GM19351 (cell line): ENCODE data around the gene SLC25A19.

ENCODE experiments used
- ATAC-seq: cut with Tn5 transposase; IDR thresholded peaks from one replicate; pipeline ENCODE4 v1.9.1; 2021; ENCODE audit warnings: mild to moderate bottlenecking, moderate library complexity; ENCODE audit not compliant: unreplicated experiment

Gene SLC25A19

DNA sequence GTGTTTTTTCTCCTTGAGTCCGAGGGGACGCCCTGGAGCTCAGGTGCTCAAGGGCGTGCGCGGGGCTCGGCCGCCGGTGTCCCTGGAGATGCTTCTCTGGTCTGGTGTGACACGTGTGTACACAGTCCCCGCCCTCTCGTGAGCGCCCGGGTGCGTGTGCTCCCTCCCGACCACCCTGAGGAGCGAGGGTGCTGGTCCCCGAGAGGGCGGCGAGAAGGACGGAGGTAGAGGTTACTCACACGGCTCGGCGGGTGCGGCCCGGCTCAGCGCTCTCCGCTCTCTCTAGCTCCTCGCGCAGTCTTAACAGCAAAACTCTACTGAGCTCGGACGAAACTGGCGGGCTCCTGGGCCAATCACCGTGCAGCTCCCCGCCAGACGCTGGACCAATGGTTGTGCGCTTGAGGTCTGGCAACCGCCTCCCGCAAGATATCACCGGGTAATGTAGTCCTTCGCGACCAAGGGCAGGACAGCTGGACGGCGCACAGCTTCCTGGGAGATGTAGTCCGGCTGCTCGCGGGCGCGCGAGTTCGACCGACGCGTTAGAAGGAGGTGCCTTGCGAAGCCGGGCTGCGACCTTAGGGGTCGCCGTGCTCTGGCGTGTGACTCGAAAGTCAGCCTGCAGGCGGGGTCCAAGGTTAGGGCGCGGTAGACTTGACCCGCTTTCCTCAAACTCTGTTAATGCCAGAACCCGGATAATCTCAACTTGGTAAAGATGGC lies at the start of gene SLC25A19:
Gene SLC25A19, minus strand, starts transcription at position 319 of the 717 bp plus-strand sequence. CDS start 2,669 bp downstream, outside the sequence.
- peak; percentile 83 for ATAC-seq

DNA sequence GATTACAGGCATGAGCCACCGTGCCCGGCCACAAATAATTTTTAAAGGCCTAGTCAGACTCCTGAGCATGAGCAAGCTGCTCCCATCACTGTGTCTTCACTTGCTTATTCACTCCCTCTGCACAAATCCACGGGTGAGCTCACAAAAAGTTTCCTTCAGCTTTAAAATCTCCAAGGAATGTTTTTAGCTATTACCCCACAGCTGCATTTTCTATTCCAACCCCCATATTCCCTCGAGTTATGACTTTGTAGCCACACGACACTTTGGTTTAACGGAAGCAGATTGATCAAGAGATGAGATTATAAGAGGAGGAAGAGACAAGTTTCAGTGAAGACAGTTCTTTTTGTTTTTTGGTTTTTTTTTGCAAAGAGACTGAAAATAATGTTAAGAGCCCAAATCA lies 49.1 kb upstream of the SLC25A19 start:
- ATAC-seq = no peak

DNA sequence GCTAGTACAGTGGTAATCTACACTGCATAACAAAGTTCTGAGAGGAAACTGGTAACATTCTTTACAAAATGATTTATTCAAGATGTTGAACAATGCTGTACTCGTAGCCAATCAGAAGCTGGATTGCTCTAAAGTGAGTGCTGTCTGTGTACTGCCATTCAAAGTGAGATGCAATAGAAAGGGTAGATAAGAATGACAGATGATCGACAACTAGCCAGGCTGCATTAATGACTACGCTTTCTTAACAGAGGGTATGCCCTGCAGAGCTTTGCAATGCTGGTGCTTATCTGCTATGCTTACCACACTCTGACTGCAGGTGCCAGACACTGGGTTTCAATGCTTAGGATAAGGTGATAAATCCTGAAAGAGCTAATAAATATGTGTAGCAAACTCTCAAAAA lies 46.1 kb upstream of the SLC25A19 start:
- ATAC-seq = no peak

DNA sequence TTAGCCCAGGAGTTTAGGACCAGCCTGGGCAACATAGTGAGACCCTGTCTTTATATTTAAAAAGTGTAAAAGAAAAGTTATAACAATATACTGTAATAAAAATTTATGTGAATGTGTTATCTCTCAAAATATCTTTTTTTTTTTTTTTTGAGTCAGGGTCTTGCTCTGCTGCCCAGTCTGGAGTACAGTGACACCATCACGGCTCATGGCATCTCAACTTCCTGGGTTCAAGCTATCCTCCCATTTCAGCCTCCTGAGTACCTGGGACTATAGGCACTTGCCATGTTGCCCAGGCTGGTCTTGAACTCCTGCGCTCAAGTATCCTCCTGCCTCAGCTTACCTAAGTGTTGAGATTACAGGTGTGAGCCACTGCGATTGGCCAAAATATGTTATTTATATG lies 45.5 kb upstream of the SLC25A19 start:
- no peak for ATAC-seq

DNA sequence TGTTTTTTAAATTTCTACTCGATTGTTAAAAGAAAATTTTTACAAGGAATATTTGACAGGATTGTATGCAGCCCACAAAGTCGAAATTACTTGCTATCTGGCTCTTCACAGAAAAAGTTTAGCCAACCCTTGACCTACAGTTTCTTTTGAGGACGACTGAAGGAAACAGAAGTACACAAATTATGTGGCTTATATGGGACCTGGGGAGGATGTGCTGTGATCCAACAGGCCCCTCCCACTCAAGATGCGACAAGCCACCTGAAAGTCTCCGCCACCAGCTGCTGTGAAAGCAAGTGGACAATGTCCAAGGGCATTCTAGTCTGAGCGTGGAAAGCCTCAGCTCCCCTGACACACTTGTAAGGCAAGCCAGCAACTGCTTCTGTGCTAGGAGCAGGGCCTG lies 42.4 kb upstream of the SLC25A19 start:
- ATAC-seq = no peak

DNA sequence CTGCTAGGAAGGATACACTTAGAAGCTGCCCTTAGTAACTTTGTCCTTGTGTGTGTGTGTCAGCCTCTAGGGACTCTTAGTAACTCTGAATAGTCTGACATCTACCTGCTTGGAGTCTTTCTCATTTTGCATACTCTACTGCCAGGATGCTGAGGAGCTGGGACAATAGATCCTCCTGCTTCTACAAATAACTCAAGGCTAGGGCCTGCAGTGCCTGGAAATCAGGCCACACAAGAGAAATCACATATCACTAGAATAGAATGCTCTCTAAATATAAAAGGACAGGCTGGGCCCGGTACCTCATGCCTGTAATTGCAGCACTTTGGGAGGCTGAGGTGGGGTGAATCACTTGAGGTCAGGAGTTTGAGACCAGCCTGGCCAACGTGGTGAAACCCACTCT lies 38.5 kb upstream of the SLC25A19 start:
- no peak for ATAC-seq

DNA sequence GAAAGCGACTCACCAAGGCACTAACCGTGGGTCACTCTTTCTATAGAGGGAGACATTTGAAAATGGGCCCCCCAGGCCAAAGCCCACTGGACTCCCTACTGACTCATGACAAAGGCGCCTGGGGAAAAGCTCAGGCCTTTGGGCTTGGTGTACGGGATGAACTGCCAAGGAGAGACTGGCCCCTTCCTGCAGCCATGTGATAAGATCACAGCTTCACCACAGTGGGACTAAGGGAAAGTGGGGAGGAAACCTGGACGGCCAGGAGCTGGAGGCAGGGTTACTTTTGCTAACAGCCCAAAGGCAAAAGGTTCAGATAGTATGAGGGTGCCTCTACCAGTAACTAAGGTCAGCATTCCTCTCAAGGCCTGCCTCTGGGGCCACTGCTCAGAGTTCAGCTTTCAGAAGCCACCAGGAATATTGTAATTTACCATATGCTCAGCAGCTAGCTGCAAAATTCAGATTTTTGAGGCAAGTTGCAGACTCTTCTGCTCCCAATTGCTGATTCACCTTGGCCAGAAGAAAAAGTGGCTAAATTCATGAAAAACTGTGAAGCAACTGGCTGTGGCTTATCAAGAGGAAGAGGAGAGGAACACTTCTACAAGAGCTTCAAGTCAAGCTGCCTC lies 37.1 kb upstream of the SLC25A19 start:
- no peak for ATAC-seq

DNA sequence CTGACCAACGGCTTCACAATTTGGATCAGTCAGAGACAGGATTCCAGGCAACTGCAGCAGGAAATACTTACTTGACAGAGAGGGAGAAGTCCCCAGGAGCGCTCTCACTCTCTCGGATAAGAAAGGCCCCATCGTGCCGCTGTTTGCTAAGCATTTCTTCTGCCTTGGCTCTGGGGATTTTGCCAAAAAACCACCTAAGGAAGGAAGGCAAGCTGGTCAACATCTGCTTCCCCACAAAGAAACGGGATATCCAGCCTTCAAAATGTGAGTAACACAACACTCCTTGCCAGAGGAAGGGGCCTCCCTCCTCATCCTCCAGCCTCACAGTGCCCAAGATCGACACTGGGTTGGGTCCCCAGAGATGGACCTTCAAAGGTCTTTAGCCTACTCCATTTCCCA lies 36.6 kb upstream of the SLC25A19 start:
- ATAC-seq = no peak

DNA sequence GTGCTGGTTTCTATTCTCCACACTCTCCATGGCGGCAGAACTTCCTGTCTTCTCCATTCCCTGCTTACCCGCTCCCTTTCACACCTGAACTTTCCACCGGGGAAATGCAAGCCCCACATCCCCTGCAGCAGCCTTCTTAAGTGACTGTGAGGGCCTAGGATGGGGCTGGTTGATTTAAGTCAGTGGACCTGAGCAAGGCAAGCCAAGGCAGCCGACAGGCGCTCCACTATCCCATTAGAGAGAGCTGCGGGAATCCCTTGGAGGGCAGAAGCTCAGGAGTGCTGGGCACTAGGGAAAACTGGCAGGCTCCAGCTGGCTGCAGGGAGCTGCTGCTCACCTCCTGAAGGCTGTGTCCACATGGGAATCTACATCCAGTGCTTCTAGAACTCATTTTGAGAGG lies 36.1 kb upstream of the SLC25A19 start:
- ATAC-seq = no peak

DNA sequence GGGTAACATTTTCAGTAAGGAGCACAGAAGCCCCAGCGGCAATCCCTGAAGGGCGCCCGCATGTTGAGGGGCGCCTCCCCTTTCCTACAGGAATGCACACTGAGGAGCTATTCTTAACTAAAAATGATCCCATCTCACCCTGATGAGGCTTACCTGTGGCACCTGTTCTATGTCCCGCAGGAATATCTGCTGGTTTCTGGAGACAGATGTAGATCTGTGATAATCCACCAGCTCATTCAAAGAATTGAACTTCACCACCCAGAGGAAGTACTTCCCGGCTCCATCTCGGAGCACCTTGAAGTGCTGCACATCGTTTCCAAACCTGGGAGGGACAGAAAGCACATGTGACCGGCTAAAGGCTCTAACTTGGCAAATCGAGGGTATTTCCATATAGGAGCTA lies 32.3 kb upstream of the SLC25A19 start:
- ATAC-seq = no peak

DNA sequence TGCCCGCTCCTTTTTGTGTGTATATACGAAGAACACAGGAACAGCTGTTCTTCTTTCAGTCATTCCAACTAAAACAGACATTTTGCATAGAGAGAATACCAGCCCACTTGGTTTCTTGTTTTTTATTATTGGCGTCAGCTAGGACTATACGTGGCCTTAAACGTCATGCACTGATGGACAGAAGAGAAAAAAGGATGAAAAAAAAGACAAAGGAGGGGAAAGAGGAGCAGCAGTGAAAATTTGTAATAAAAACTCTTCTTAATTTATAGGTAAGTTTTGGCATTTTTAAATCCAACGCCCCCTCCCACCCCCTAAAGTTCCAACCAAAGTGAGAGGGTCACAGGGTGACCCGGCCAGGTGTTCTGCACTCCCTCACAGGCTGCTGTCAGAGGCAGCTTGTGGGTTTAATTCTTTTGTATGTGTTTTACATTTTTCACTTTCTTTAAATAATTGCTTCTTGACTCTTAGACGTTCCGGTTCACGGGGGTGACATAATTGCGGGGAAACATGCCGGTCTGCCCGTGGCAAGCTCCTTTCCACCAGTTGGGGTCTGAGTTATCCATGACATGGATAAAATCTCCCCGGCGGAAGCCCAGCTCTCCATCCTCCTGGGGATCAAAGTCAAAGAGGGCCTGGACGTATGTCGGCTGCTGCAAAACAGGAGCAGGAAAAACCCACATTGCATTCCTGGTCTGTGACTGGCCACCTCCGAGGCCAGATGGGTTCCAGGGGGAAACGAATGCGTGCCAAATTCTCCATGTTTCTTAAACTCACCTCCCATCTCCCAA lies 30.9 kb upstream of the SLC25A19 start:
- ATAC-seq = peak; percentile 50

DNA sequence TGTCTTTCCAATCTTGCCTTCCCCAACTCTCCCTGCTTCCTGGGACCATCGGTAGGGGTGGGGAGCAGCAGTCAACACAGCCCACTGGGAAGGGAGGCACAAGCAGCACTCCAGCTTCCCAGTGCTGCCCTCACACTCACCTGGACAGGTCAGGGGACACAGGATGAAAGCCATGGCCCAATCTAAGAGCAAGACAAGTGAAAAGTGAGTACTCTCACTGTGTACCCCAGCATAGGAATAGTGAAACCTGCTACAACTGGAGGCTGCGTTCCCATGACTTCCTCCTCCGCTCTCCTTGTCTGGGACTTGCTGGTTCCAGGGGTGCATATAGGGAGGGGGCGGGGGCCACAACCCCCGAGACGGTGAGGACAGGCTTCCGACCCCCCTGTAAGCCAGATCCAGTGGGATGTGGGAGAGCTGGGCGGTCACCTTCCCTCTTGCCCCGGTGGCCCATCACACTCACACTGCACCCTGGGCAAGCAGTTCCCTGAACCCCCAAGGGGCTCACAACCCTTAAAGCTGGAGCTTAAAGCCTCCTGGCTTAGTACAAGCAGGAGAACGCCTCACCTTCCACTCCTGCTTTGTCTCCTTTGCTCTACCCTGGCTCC lies 29.5 kb upstream of the SLC25A19 start:
- no peak for ATAC-seq

DNA sequence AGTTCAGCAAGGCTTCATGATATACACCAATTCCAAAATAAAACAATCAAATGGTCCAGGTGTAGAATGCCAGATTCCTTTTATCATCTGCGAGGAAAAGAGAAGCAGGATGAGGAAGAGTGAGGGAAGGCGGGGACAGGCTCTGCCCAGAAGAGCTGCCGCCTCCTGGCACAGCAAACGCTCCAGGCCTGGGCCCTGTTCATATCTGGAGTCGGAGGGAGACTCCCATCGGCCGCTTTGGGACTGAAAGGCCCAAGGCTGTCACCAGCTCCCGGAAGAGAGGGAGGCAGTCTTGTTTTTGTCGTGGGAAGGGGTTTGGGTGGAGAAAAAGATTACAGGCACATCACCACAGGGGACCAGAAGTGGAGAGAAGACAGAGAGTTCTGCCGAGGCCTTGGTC lies 29.0 kb upstream of the SLC25A19 start:
- ATAC-seq = no peak

DNA sequence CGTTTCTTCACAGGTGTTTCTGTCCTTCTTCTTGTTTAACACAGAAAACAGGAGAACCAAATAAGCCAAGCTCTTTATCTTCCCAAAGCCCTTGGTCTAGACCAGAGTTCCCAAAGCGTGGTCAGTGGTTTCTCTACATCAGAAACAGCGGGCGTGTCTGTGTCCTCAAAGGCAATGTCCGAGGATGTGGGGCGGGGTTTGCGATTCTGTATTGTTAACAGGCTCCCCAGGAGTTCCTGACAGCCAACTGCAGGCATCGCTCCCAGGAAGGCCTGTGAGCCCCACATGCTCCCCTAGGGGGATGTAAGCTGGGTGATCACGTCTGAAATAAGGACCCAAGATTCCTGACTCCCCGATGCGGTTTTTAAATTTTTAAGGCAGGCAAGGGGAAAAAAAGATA lies 28.4 kb upstream of the SLC25A19 start:
- ATAC-seq = no peak

DNA sequence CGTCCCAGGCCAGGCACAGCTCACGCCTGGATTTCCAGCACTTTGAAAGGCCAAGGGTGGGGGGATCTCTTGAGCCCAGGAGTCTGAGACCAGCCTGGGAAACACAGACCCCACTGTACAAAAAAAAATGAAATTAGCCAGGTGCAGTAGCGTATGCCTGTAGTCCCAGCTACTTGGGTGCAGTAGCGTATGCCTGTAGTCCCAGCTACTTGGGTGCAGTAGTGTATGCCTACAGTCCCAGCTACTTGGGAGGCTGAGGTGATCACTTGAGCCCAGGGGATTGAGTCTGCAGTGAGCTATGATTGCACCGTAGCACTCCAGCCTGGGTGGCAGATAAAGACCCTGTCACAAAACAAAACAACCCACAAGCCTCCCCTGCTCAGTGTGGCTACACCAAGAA lies 27.0 kb upstream of the SLC25A19 start:
- no peak for ATAC-seq

DNA sequence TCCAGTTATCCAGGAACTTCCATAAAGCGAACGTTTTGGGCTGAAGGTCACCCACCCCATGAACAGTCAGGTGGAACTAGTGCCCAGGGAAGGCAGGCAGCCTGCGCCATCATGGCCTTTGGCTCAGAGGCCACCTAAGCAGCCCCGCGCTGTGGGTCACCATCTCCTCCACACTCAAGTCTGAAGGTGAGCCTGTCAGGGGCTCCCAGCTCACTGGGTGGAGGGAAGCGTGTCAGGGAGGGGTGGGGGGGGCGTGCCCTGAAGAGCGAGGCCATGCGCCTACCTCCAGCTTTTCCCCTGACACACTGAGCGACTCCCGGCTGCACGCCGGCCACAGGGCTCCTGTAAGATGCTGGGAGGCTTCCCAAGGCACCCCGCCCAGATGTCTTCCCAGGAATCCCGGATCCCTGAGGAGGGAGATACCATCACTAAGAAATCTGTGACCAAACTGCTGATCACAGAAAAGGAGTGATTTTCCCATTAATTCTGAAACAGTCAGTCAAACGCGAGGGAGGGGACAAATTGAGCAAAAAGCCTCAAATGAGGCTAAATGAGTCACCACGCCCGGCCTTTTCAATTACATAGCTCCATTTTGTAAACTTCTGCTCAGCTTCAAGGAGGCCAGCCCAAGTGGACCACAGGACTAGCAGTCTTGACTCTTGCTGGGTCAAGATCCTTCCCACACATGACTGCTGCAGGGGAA lies 26.5 kb upstream of the SLC25A19 start:
- ATAC-seq = no peak

DNA sequence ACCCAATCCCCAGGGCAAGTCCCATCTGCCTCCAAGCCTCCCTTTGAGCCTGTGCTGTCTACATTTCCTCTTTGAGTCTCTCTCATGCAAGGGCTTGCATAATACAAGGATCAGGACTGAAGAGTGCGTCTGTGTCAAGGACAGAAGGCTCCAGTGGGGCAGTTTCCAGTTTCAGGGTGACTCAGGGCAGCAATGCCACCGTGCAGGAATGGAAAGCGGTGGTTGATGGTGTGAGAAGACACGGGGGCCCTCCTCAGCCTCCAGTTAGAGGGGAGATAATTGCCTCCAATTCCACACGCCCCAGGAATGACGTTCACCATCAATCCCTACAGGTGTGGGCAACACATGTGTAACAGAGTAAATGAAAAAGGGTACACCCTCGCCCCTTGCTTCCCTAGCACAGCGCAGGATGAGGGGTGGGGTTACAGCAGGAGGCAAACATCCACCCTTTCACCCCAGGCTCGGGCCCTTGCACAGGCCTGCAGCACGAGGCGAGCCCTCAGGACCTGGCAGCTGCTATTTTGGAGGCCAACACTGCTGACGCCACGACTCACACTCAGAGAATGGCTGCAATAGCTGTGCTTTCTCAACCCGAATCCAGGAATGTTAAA lies 24.8 kb upstream of the SLC25A19 start:
- no peak for ATAC-seq

DNA sequence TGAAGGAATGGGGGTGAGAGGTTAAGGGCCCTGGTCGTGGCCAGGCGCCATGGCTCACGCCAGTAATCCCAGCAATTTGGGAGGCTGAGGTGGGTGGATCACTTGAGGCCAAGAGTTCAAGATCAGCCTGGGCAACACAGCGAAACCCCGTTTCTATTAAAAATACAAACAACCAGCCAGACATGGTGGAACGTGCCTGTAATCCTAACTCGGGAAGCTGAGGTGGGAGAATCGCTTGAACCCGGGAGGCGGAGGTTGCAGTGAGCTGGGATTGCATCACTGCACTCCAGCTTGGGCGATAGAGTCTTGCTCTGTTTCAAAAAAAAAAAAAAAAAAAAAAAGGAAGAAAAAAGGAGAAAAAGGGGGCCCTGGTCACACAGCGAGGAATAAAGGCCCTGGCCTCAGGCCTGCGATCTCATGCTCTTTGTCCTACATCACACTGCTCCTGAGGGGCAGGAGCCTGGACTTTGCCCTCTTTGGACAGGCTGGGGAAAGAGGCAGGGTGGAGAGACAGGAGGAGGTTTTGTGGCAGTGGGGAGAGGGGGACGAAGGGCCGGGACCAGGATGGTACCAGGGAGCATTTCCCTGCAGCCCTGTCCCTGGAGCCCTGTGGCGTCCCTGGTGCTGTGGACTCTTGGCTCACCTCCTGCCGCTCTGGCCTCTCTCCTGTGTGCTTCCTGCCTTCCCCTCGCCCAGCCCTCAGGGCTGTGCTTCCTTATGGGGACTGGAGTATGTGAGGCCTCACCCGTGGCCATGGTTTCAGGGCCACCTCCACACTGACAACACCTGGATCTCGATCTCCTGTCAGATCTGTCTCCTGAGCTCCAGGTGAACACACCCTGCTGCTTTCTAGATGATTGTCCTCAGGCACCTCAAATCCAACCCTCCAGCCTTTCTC lies 19.7 kb upstream of the SLC25A19 start:
- no peak for ATAC-seq

DNA sequence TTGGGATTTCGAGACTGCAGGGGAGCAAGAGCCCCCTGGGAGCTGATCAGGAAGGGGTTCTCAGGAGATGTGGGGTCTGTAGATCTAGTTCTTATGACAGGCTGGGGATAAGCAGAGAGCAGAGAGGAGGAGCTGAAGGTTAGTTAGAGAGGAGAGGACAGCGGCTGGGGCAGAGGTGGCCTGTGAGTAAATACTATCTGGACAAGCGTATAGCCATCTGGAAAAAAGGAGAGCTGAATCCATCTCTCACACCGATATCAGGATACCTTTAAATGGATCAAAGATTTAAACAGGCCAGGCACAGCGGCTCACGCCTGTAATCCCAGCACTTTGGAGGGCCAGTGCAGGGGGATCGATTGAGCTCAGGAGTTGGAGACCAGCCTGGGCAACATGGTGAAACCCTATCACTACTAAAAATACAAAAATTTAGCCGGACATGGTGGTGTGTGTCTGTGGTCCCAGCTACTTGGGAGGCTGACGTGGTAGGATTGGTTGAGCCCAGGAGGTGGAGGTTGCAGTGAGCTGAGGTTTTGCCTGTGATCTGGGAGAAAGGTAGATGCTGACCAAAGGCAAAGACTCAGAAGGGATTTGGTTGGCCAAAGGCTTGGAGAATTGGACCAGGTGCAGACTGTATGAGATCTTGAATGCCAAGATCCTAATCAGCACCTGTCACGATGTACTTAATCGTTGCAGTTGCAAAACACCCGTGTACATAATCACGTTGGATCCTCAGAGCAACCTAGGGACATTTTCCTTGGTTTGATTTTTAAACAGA lies 18.9 kb upstream of the SLC25A19 start:
- ATAC-seq = no peak
